ENCODE measurements around the gene SPRN.
"Not testable (repeated sequence)": the region's sequence is repeated elsewhere in the genome, so short reads cannot be mapped to it uniquely, and the experiment has no call there.

Gene SPRN

DNA sequence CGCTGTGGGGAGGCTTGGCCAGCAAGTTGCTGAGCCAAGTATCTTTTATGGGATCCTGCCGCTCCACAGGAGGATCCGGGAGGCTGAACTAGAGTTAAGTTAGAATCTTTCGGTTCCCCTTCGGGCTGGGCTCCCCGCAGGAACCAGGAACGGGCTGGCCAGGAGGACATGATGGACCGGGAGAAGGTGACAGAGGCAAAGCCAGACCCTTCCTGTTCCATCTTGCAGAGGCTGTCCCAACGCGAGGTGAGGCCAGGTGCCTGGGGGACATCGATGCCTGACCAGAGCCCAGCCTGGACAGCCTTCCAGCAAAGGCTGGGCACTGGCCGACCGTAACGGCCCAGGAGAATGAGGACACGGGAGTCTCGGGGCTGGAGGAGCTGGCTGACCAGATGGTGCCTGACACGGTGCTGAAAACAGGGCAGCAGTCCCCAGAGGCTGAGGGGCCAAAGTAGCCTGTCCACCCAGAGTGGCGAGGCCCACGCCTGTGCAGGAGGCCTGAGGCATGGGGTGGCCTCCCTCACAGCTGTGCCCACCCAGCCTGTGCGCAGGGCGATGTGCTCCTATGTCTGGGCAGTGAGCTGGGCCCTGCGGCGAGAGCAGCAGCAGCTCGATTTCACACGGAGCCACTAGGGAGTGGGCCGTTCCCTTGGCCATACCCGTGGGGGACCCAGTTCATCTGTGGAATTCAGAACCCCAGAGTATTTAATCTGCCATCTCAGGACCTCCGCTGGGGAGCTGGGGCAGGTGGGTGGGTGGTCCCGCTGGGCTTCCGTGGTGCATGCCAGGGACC is 47.2 kb downstream of the SPRN start:
- no peaks in the 10 kb centered on the region for H3K9me3 ChIP-seq
- no peak overlapping the region for H3K4me3 ChIP-seq (ENCODE audit: low read depth in 1 of 2, low read length in 1 of 2)
- H3K27me3 ChIP-seq = peaks cover 74% of the 10 kb centered on the region
- TF ChIP-seq, protein P1, sequence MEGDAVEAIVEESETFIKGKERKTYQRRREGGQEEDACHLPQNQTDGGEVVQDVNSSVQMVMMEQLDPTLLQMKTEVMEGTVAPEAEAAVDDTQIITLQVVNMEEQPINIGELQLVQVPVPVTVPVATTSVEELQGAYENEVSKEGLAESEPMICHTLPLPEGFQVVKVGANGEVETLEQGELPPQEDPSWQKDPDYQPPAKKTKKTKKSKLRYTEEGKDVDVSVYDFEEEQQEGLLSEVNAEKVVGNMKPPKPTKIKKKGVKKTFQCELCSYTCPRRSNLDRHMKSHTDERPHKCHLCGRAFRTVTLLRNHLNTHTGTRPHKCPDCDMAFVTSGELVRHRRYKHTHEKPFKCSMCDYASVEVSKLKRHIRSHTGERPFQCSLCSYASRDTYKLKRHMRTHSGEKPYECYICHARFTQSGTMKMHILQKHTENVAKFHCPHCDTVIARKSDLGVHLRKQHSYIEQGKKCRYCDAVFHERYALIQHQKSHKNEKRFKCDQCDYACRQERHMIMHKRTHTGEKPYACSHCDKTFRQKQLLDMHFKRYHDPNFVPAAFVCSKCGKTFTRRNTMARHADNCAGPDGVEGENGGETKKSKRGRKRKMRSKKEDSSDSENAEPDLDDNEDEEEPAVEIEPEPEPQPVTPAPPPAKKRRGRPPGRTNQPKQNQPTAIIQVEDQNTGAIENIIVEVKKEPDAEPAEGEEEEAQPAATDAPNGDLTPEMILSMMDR (IDR thresholded peaks at IDR 0.05) = no peak
- no peak overlapping the region for H3K27ac ChIP-seq
- peaks cover 17 to 32% of the 10 kb centered on the region in 2 experiments for H3K4me1 ChIP-seq (ENCODE audit: control insufficient read depth in 1 of 2, insufficient read depth in 1 of 2, low read depth in 1 of 2, low read length in 1 of 2)
- H3K36me3 ChIP-seq = no peaks in the 10 kb centered on the region

DNA sequence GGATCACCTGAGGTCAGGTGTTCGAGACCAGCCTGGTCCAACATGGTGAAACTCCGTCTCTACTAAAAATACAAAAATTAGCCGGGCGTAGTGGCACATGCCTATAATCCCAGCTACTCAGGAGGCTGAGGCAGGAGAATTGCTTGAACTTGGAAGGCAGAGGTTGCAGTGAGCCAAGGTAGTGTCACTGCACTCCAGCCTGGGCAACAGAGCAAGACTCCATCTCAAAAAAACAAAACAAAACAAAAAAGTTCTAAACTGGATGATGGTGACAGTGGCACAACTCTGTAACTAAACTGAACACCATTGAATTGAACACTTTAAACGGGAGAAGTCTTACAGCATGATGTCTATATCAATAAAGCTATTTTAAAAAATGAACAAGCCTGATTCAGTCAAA is 48.2 kb downstream of the SPRN start:
- H3K9me3 ChIP-seq; H3K27ac ChIP-seq; H3K36me3 ChIP-seq; H3K4me3 ChIP-seq (ENCODE audit: low read depth in 1 of 2, low read length in 1 of 2): not testable (repeated sequence)
- Histone ChIP-seq H3K4me1 (ENCODE audit: control insufficient read depth in 1 of 2, insufficient read depth in 1 of 2, low read depth in 1 of 2, low read length in 1 of 2) (peaks cover 17 to 32% of the 10 kb centered on the region in 2 experiments), H3K27me3 (peaks cover 64% of the 10 kb centered on the region)

DNA sequence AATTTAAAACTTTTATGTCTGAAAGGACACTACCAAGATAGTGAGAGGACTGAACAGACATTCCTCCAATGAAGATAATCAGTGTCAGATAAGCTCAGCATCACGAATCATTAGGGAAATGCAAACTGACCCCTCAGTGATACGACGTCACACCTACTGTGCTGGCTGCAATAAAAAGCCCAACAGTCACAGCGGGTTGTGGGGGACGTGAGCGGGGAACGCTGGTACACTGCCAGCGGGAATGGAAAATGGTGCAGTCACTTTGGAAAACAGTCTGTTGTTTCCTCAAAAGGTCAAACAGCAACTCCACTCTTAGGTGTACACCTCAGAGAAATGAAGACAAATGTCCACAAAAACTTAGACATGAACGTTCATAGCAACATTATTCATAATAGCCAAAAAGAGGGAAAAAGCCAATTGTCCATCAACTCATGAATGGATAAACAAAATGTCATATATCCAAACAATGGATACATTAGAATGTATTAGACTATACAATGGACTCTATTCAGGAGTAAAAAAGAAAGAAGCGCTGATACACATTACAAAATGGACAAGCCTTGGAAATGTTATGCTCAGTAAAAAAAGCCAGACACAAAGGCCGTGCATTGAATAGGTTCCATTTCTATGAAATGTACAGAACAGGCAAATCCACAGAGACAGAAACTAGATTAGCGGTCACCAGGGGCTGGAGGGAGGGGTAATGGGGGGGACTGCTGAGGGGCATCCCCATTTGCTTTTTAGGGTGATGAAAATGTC is 48.9 kb downstream of the SPRN start:
- Histone ChIP-seq H3K27ac (no peak overlapping the region), H3K36me3 (peaks cover 2% of the 10 kb centered on the region), H3K4me1 (ENCODE audit: control insufficient read depth in 1 of 2, insufficient read depth in 1 of 2, low read depth in 1 of 2, low read length in 1 of 2) (peaks cover 17 to 32% of the 10 kb centered on the region in 2 experiments), H3K27me3 (peaks cover 57% of the 10 kb centered on the region), H3K9me3 (no peaks in the 10 kb centered on the region), H3K4me3 (ENCODE audit: low read depth in 1 of 2, low read length in 1 of 2) (no peak overlapping the region)
- TF ChIP-seq, protein P1 (IDR thresholded peaks at IDR 0.05) = no peak

- H3K4me1 ChIP-seq (ENCODE audit: control insufficient read depth in 1 of 2, insufficient read depth in 1 of 2, low read depth in 1 of 2, low read length in 1 of 2) = peaks cover 15 to 21% of the 10 kb centered on the region in 2 experiments
- H3K27ac ChIP-seq = peak within 1 kb of the TSS; percentile 77
- H3K4me3 ChIP-seq (ENCODE audit: low read depth in 1 of 2, low read length in 1 of 2) = peak within 1 kb of the TSS; percentile 67 to 75
- peaks cover 22% of the 10 kb centered on the region for H3K36me3 ChIP-seq
- no peaks in the 10 kb centered on the region for H3K9me3 ChIP-seq
- TF ChIP-seq, protein P1 (IDR thresholded peaks at IDR 0.05) = peak; percentile 27
- H3K27me3 ChIP-seq = peaks cover 38% of the 10 kb centered on the region
These were observed 51.0 kb downstream of the SPRN start, which contains the start of gene ECHS1 for GRCh38 chr10:133373174-133374090. ECHS1 (minus strand) TSS chr10:133373354; CDS start chr10:133373333, 21 bp downstream.

DNA sequence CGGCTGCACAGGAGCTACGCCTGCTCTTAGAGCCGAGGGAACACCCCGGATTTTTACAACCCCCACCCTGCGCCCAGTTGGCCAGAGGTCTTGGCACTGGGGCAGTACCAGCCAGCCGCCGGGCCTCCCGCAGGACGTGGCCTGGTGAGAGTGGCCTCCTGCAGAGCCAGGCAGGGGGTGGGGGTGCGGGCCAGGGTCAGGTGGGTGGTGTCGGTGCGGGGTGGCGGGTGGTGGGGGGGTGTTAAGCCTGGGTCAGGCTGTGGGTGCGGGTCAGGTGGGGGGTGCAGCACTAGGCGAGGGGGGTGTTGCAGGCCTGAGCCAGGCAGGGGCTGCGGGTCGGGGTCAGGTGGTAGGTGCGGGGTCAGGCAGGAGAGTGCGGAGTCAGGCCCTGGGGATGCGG is 51.9 kb downstream of the SPRN start:
- H3K36me3 ChIP-seq = peaks cover 26% of the 10 kb centered on the region
- TF ChIP-seq, protein P1 (IDR thresholded peaks at IDR 0.05) = no peak
- H3K27me3 ChIP-seq = peaks cover 28% of the 10 kb centered on the region
- no peaks in the 10 kb centered on the region for H3K9me3 ChIP-seq
- H3K4me1 ChIP-seq (ENCODE audit: control insufficient read depth in 1 of 2, insufficient read depth in 1 of 2, low read depth in 1 of 2, low read length in 1 of 2) = peaks cover 6 to 12% of the 10 kb centered on the region in 2 experiments
- no peak overlapping the region for H3K27ac ChIP-seq
- peak overlapping the region in 1 of 2 experiments; percentile 75 for H3K4me3 ChIP-seq (ENCODE audit: low read depth in 1 of 2, low read length in 1 of 2)
